ENCODE data around the gene SZRD1.

The SZRD1 gene

DNA sequence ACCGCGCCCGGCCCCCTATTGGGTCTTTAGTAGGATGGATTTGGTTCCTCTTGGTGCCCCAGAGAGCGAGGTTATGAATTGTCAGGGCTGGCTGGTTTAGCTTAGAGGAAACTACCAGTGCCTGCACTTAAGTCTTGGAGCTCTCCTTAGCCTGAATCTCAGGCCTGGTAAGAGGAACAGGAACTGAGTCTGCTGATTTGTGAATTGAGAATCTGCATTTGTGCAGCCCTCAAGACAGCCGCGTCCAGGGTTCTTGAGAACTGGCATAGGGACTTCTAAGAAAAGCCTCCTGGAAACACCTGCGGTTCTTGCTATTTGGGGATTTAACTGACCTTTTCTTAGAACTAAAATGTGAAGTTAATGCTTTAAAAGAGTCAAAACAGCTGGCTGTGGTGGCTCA lies 75.2 kb downstream of the SZRD1 start:
- DNase-seq: no peak

DNA sequence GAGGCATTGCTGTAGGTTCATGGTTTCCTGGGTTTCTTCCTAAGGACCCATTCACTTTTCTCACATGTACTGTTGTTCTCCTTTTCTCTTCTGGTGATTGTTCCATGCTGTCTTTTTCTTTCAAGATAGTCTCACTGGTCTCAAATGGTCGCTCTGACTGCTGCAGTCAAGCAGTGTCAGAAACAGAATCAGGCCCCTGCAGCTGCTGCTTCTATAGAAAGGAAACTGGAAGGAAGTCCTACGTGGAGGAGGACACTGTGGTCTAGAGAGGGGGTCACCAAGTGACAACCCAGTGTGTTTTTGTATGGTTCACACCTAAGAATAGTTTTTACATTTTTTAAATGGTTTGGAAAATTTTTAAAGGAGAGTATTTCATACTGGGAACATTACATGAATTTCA lies 75.9 kb downstream of the SZRD1 start:
- no peak for DNase-seq

DNA sequence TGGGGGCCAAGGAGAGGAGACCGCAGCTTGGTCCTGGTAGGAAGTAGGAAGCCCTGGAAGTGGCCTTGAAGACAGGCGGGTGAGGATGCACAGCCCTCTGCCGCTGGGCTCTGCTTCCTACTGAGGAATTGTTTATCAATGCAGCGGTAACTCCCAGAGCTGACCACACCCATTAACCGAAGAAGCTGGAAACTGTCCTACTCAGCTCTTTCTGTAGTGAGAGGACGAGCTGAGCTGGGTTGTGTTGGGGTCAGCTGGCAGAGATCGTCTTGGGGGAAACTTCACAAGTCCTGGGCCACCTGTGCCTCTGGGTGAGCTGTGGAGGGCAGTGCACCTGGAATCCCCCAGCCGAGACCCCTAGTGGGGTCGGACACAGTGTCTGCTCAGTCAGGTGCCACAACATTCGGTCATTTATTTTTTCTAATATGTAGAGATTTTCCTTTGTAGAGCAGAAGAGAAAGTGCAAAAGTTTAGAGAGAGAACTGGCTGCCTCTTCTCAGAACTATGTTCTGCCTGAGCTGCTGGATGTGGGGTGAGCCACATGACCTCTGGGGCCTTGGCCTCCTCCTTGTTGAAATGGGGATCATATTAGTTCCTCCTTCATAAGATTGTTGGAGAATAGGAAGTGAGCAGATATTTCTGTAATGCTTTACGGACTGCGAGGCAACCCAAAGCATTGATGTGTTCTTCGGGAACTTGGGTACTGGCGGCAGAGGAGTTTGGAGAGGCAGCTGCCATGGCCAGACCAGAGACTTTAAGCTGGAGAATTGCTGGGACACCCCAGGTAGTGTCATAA lies 77.1 kb downstream of the SZRD1 start:
- no peak for DNase-seq

DNA sequence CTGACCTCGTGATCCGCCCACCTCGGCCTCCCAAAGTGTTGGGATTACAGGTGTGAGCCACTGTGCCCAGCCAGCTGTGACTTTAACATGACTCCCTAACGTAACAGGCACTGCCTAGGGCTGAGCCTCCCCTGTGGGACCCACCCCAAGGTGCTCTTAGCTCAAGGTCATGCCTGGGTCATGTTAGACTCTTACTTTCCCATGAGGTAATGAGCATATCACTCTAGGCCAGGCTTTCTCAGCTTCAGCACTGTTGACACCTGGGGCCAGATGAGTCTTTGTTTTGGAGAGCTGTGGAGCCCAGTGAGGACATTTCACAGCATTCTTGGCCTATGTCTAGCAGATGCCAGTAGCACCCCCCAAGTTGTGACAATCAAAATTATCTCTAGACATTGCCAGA lies 78.0 kb downstream of the SZRD1 start:
- no peak for DNase-seq

DNA sequence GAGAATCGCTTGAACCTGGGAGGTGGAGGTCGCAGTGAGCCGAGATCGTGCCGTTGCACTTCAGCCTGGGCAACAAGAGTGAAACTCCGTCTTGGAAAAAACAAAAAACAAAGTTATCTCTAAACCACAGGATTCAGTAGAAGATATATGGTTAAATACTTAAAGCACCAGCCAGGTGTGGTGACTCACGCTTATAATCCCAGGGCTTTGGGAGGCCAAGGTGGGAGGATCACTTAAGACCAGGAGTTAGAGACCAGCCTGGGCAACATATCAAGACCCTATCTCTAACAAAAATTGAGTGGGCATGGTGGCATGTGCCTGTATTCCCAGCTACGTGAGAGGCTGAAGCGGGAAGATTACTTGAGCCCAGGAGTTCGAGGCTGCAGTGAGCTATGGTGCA lies 79.1 kb downstream of the SZRD1 start:
- no peak for DNase-seq

DNA sequence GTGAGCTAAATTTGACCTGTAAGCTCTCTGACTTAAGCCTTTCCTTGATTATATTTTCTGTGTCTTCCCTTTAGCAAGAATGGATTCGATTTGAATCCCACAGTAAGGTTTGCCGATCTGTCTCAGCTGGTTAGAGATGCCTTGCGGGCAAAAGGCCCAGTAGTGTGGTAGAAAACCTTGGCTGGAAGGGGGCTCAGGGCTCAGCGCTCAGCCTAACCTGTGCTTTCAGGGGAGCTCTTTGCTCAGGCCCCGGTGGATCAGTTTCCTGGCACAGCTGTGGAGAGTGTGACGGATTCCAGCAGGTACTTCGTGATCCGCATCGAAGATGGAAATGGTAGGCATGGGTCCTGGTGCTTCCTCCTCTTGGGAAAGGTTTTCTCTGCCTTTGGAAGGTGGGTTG lies 80.6 kb downstream of the SZRD1 start:
- no peak for DNase-seq
